Measurements from ENCODE around the gene ADAMTS9. TPM values are rescaled to one million over a fixed set of nuclear protein-coding genes. Genes with fewer than 3 reads are reported as not detected.
A peak's percentile ranks its signal among the peaks of the same experiment; 100 is the strongest.

The ADAMTS9 gene
- total and polyA plus RNA-seq, 4 donors, result 1.2 to 13.8 (median 7.4) TPM

- no peak for TF ChIP-seq CTCF (IDR thresholded peaks at IDR 0.05; ENCODE audit: low read depth, low read length, missing input control)
- no peak for TF ChIP-seq EGR1 (IDR thresholded peaks at IDR 0.05; ENCODE audit: low read depth in 2 of 2)
- no peak for TF ChIP-seq YY1 (IDR thresholded peaks at IDR 0.05)
- TF ChIP-seq SP1 (IDR thresholded peaks at IDR 0.05), result no peak
- no peak for TF ChIP-seq MAX (IDR thresholded peaks at IDR 0.05)
Observed at GRCh38 chr3:64687086-64687780, 567 bp downstream of the ADAMTS9 start (continued).

GRCh38 chr3:64686446-64686908, 1.3 kb downstream of the ADAMTS9 start:
- Histone ChIP-seq H3K4me3 (ENCODE audit: low read depth in 1 of 3, low read length in 3 of 3) (peak overlapping the region; percentile 52 to 74 (median 62)), H3K27me3 (ENCODE audit: control insufficient read depth in 4 of 4, insufficient read depth in 4 of 4, low read length in 3 of 4) (peaks cover 0 to 3% (median 0%) of the 10 kb centered on the region in 4 donors), H3K4me1 (ENCODE audit: control insufficient read depth in 4 of 4, insufficient read depth in 4 of 4, low read length in 3 of 4) (peaks cover 3 to 37% (median 27%) of the 10 kb centered on the region in 4 donors), H3K27ac (ENCODE audit: low read depth in 1 of 2, low read length in 2 of 2) (peak overlapping the region; percentile 87 to 90), H3K9ac (ENCODE audit: low read depth in 1 of 2, low read length in 2 of 2) (peak overlapping the region; percentile 8 to 54), H3K9me3 (ENCODE audit: control insufficient read depth in 4 of 4, low read length in 3 of 4) (no peaks in the 10 kb centered on the region), H3K36me3 (ENCODE audit: control insufficient read depth in 4 of 4, insufficient read depth in 3 of 4, low read depth in 1 of 4, low read length in 3 of 4) (no peaks in the 10 kb centered on the region)
- peak in 1 of 2 donors; percentile 16 for TF ChIP-seq RAD21 (IDR thresholded peaks at IDR 0.05)
- TF ChIP-seq MAX (IDR thresholded peaks at IDR 0.05), result no peak
- under 1% methylated on average over 31 of the region's 31 CpGs for WGBS
- DNase-seq (ENCODE audit: low spot score), result no peak

GRCh38 chr3:64685800-64686445, 1.9 kb downstream of the ADAMTS9 start:
- Histone ChIP-seq H3K36me3 (ENCODE audit: control insufficient read depth in 4 of 4, insufficient read depth in 3 of 4, low read depth in 1 of 4, low read length in 3 of 4) (no peaks in the 10 kb centered on the region), H3K27ac (ENCODE audit: low read depth in 1 of 2, low read length in 2 of 2) (peak overlapping the region; percentile 87 to 90), H3K4me1 (ENCODE audit: control insufficient read depth in 4 of 4, insufficient read depth in 4 of 4, low read length in 3 of 4) (peaks cover 3 to 37% (median 27%) of the 10 kb centered on the region in 4 donors), H3K9ac (ENCODE audit: low read depth in 1 of 2, low read length in 2 of 2) (peak overlapping the region in 1 of 2 donors; percentile 64), H3K9me3 (ENCODE audit: control insufficient read depth in 4 of 4, low read length in 3 of 4) (no peaks in the 10 kb centered on the region), H3K4me3 (ENCODE audit: low read depth in 1 of 3, low read length in 3 of 3) (peak overlapping the region; percentile 52 to 74 (median 72)), H3K27me3 (ENCODE audit: control insufficient read depth in 4 of 4, insufficient read depth in 4 of 4, low read length in 3 of 4) (peaks cover 0 to 3% (median 0%) of the 10 kb centered on the region in 4 donors)
- WGBS, result 1% methylated on average over 42 of the region's 42 CpGs
- DNase-seq (ENCODE audit: low spot score), result peak; percentile 78
- TF ChIP-seq JUND (IDR thresholded peaks at IDR 0.05), result no peak
- peak; percentile 3 for TF ChIP-seq NR2F2 (IDR thresholded peaks at IDR 0.05)
- TF ChIP-seq SP1 (IDR thresholded peaks at IDR 0.05), result peak; percentile 37
- TF ChIP-seq CTCF (IDR thresholded peaks at IDR 0.05; ENCODE audit: low read depth, low read length, missing input control), result peak; percentile 7
- no peak for TF ChIP-seq GABPA (IDR thresholded peaks at IDR 0.05 in 1 of 2, conservative IDR thresholded peaks at IDR 0.05 in 1 of 2)
- no peak for TF ChIP-seq MAX (IDR thresholded peaks at IDR 0.05)
- peak; percentile 24 for TF ChIP-seq REST (IDR thresholded peaks at IDR 0.05)
- no peak for TF ChIP-seq HNF4G (IDR thresholded peaks at IDR 0.05)
- TF ChIP-seq ZBTB33 (IDR thresholded peaks at IDR 0.05), result no peak
- TF ChIP-seq ATF3 (IDR thresholded peaks at IDR 0.05), result no peak
- TF ChIP-seq EGR1 (IDR thresholded peaks at IDR 0.05; ENCODE audit: low read depth in 2 of 2), result no peak
- TF ChIP-seq HNF4A (conservative IDR thresholded peaks at IDR 0.05), result peak in 1 of 2 donors; percentile 23
- TF ChIP-seq RAD21 (IDR thresholded peaks at IDR 0.05), result peak; percentile 22 to 57
- peak in 1 of 2 donors; percentile 22 for TF ChIP-seq RXRA (IDR thresholded peaks at IDR 0.05)
- TF ChIP-seq TAF1 (conservative IDR thresholded peaks at IDR 0.05), result peak; percentile 83

All from liver (tissue), 9 donors.